Astrocyte (in vitro differentiated cells and primary cell): ENCODE results near the gene SQOR.

Experiments
- EZH2 ChIP-seq: IDR thresholded peaks from 2 replicates; pipeline ENCODE4 v1.6.1; 2012; ENCODE audit warnings: mild to moderate bottlenecking, low read length, inconsistent platforms; ENCODE audit not compliant: insufficient read depth
- TF ChIP-seq, protein P1 (sequence below): IDR thresholded peaks from 2 replicates; pipeline ENCODE4 v1.5.1; 2011; ENCODE audit warnings: low read depth, mild to moderate bottlenecking, inconsistent platforms, low read length, moderate library complexity; ENCODE audit not compliant: insufficient read depth

GRCh38 chr15:45641374-45641781, 6.5 kb downstream of the SQOR start:
- TF ChIP-seq, protein P1, sequence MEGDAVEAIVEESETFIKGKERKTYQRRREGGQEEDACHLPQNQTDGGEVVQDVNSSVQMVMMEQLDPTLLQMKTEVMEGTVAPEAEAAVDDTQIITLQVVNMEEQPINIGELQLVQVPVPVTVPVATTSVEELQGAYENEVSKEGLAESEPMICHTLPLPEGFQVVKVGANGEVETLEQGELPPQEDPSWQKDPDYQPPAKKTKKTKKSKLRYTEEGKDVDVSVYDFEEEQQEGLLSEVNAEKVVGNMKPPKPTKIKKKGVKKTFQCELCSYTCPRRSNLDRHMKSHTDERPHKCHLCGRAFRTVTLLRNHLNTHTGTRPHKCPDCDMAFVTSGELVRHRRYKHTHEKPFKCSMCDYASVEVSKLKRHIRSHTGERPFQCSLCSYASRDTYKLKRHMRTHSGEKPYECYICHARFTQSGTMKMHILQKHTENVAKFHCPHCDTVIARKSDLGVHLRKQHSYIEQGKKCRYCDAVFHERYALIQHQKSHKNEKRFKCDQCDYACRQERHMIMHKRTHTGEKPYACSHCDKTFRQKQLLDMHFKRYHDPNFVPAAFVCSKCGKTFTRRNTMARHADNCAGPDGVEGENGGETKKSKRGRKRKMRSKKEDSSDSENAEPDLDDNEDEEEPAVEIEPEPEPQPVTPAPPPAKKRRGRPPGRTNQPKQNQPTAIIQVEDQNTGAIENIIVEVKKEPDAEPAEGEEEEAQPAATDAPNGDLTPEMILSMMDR, result no peak
- TF ChIP-seq EZH2, result no peak
